Choroid plexus epithelial cell (primary cell): Measurements from ENCODE around the gene NTM.

Experiments used
- DNase-seq: peaks from one replicate; pipeline ENCODE4 v3.0.0-alpha.2; 2010; ENCODE audit warnings: low read depth
- H3K4me3 ChIP-seq: 2 replicates; pipeline ENCODE4 v1.5.1; 2011; ENCODE audit warnings: low read depth, mild to moderate bottlenecking, control low read depth, low read length, moderate library complexity
- CTCF ChIP-seq: conservative IDR thresholded peaks from 2 replicates; pipeline ENCODE4 v1.5.1; 2011; ENCODE audit warnings: low read depth, mild to moderate bottlenecking, control low read depth, inconsistent platforms, low read length, moderate library complexity

Gene NTM

GRCh38 chr11:131739243-131739882, 368.9 kb downstream of the NTM start:
- no peak for DNase-seq
- TF ChIP-seq CTCF, result no peak
- no peak overlapping the region for H3K4me3 ChIP-seq

GRCh38 chr11:131744847-131745246, 374.4 kb downstream of the NTM start:
- TF ChIP-seq CTCF, result no peak
- H3K4me3 ChIP-seq, result no peak overlapping the region
- DNase-seq, result peak; percentile 75

GRCh38 chr11:131745405-131745804, 375.0 kb downstream of the NTM start:
- no peak for TF ChIP-seq CTCF
- peak; percentile 79 for DNase-seq
- H3K4me3 ChIP-seq, result no peak overlapping the region

GRCh38 chr11:131746201-131746600, 375.8 kb downstream of the NTM start:
- no peak for DNase-seq
- no peak for TF ChIP-seq CTCF

GRCh38 chr11:131748151-131749050, 378.0 kb downstream of the NTM start:
- peak; percentile 85 for DNase-seq
- peak; percentile 93 for TF ChIP-seq CTCF
- no peak overlapping the region for H3K4me3 ChIP-seq

More at GRCh38 chr11:131746201-131746600, 375.8 kb downstream of the NTM start:
- H3K4me3 ChIP-seq, result no peak overlapping the region

- no peak for TF ChIP-seq CTCF
- no peak overlapping the region for H3K4me3 ChIP-seq
- DNase-seq, result peak; percentile 89
Observed at GRCh38 chr11:131749101-131749500, 378.7 kb downstream of the NTM start.
